Cardiac fibroblast (primary cell): ENCODE data around the gene PTPRD.

Source experiments
- DNase-seq, 2 donors: peaks; one replicate each; pipeline versions ENCODE4 v3.0.0 to v3.0.0-alpha.2; 2010; ENCODE audit warnings: low read depth in 2 of 2
- H3K4me3 ChIP-seq, 2 donors: replicated peaks in 1 of 2; 1 replicate in 1 of 2; 2 replicates in 1 of 2; pipeline ENCODE4 v1.5.1; 2011; ENCODE audit warnings: low read depth in 2 of 2, low read length in 2 of 2, mild to moderate bottlenecking in 2 of 2, moderate library complexity in 1 of 2
- CTCF ChIP-seq: IDR thresholded peaks from one replicate; pipeline ENCODE4 v1.5.1; 2011; ENCODE audit warnings: low read depth, mild to moderate bottlenecking, low read length, inconsistent platforms

PTPRD gene

GRCh38 chr9:9855177-9856078, 757.4 kb downstream of the PTPRD start:
- TF ChIP-seq CTCF = no peak
- DNase-seq = no peak
- H3K4me3 ChIP-seq = no peak overlapping the region

GRCh38 chr9:9847750-9848149, 765.1 kb downstream of the PTPRD start:
- TF ChIP-seq CTCF = no peak
- H3K4me3 ChIP-seq = no peak overlapping the region
- no peak for DNase-seq

GRCh38 chr9:9846557-9846956, 766.2 kb downstream of the PTPRD start:
- no peak for TF ChIP-seq CTCF
- DNase-seq = no peak
- no peak overlapping the region for H3K4me3 ChIP-seq

- no peak overlapping the region for H3K4me3 ChIP-seq
- no peak for DNase-seq
- TF ChIP-seq CTCF = no peak
Observed at GRCh38 chr9:9820436-9820835, 792.4 kb downstream of the PTPRD start.

- H3K4me3 ChIP-seq = no peak overlapping the region
- no peak for TF ChIP-seq CTCF
- DNase-seq = no peak
Observed at GRCh38 chr9:9819886-9820285, 792.9 kb downstream of the PTPRD start.

GRCh38 chr9:9817176-9817575, 795.6 kb downstream of the PTPRD start:
- TF ChIP-seq CTCF = no peak

GRCh38 chr9:9804109-9804508, 808.7 kb downstream of the PTPRD start:
- no peak for TF ChIP-seq CTCF
- no peak for DNase-seq
- no peak overlapping the region for H3K4me3 ChIP-seq

More at GRCh38 chr9:9817176-9817575, 795.6 kb downstream of the PTPRD start:
- DNase-seq = no peak
- H3K4me3 ChIP-seq = no peak overlapping the region
